ENCODE data around the gene SLC25A5. TPM values are rescaled to one million over a fixed set of nuclear protein-coding genes. Genes with fewer than 3 reads are reported as not detected.
"Not testable (repeated sequence)": the region's sequence is repeated elsewhere in the genome, so short reads cannot be mapped to it uniquely, and the experiment has no call there.

Gene SLC25A5
- polyA plus RNA-seq, 4 donors, result 615 to 1,883 (median 1,275) TPM

GRCh38 chrX:119479845-119480244, 11.6 kb downstream of the SLC25A5 start:
- no peak for DNase-seq
- no peaks in the 10 kb centered on the region for H3K36me3 ChIP-seq (ENCODE audit: control insufficient read depth in 3 of 3, insufficient read depth in 2 of 3, low read depth in 1 of 3, low read length in 3 of 3)
- no peak for FAIRE-seq
- no peak overlapping the region for H3K4me3 ChIP-seq (ENCODE audit: low read depth in 1 of 3, low read length in 3 of 3)
- no peak overlapping the region for H3K27ac ChIP-seq (ENCODE audit: low read depth in 1 of 3, low read length in 2 of 3)
- peaks cover 0 to 20% (median 5%) of the 10 kb centered on the region in 3 donors for H3K4me1 ChIP-seq (ENCODE audit: control insufficient read depth in 3 of 3, insufficient read depth in 2 of 3, low read depth in 1 of 3, low read length in 2 of 3)
- H3K27me3 ChIP-seq (ENCODE audit: control insufficient read depth in 3 of 3, insufficient read depth in 3 of 3, low read length in 3 of 3), result no peaks in the 10 kb centered on the region
- 61 to 88% (median 67%) methylated on average over 2 of the region's 2 CpGs for WGBS, 3 donors
- H3K9me3 ChIP-seq (ENCODE audit: control insufficient read depth in 2 of 2, insufficient read depth in 1 of 2, low read depth in 1 of 2, low read length in 1 of 2), result no peaks in the 10 kb centered on the region

DNA sequence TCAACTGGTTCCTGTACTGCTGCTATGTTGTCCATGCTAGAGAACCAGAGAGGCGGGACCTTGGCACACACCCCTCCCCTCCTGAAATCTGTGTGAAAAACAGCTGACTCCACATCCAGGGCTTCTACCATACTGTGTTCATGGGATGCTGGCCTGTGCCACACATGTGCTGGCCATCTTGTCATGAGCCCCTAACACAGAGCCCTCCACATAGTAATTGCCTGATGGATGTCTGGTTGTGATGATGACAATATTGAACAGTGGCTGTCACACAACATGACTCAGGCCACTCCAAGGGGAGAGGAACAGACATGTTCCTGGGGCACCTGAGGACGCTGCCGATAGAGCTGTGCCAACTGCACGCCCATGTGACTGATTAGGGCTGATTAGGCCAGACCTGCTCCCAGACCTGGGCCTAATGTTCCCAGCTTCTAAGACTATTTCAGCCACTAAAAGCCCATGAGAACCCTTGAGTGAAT, 13.1 kb downstream of the SLC25A5 start:
- no peaks in the 10 kb centered on the region for H3K36me3 ChIP-seq (ENCODE audit: control insufficient read depth in 3 of 3, insufficient read depth in 2 of 3, low read depth in 1 of 3, low read length in 3 of 3)
- no peak for FAIRE-seq
- no peak overlapping the region for H3K4me3 ChIP-seq (ENCODE audit: low read depth in 1 of 3, low read length in 3 of 3)
- H3K4me1 ChIP-seq (ENCODE audit: control insufficient read depth in 3 of 3, insufficient read depth in 2 of 3, low read depth in 1 of 3, low read length in 2 of 3), result peaks cover 0 to 20% (median 5%) of the 10 kb centered on the region in 3 donors
- H3K9me3 ChIP-seq (ENCODE audit: control insufficient read depth in 2 of 2, insufficient read depth in 1 of 2, low read depth in 1 of 2, low read length in 1 of 2), result no peaks in the 10 kb centered on the region
- no peaks in the 10 kb centered on the region for H3K27me3 ChIP-seq (ENCODE audit: control insufficient read depth in 3 of 3, insufficient read depth in 3 of 3, low read length in 3 of 3)
- 5 to 61% (median 34%) methylated on average over 3 to 4 of the region's 4 CpGs for WGBS, 3 donors
- peak overlapping the region in 2 of 3 donors; percentile 48 to 84 for H3K27ac ChIP-seq (ENCODE audit: low read depth in 1 of 3, low read length in 2 of 3)
- DNase-seq, result peak; percentile 42 to 88

GRCh38 chrX:119482041-119482440, 13.8 kb downstream of the SLC25A5 start:
- 19 to 51% (median 45%) methylated on average over 7 to 10 of the region's 10 CpGs for WGBS, 3 donors
- DNase-seq (no peak), FAIRE-seq (no peak)
- H3K4me3 ChIP-seq (ENCODE audit: low read depth in 1 of 3, low read length in 3 of 3), result peak overlapping the region in 1 of 3 donors; percentile 33
- no peaks in the 10 kb centered on the region for H3K27me3 ChIP-seq (ENCODE audit: control insufficient read depth in 3 of 3, insufficient read depth in 3 of 3, low read length in 3 of 3)
- peak overlapping the region; percentile 34 to 84 (median 75) for H3K27ac ChIP-seq (ENCODE audit: low read depth in 1 of 3, low read length in 2 of 3)
- no peaks in the 10 kb centered on the region for H3K36me3 ChIP-seq (ENCODE audit: control insufficient read depth in 3 of 3, insufficient read depth in 2 of 3, low read depth in 1 of 3, low read length in 3 of 3)
- peaks cover 0 to 14% (median 5%) of the 10 kb centered on the region in 3 donors for H3K4me1 ChIP-seq (ENCODE audit: control insufficient read depth in 3 of 3, insufficient read depth in 2 of 3, low read depth in 1 of 3, low read length in 2 of 3)
- H3K9me3 ChIP-seq (ENCODE audit: control insufficient read depth in 2 of 2, insufficient read depth in 1 of 2, low read depth in 1 of 2, low read length in 1 of 2), result no peaks in the 10 kb centered on the region

DNA sequence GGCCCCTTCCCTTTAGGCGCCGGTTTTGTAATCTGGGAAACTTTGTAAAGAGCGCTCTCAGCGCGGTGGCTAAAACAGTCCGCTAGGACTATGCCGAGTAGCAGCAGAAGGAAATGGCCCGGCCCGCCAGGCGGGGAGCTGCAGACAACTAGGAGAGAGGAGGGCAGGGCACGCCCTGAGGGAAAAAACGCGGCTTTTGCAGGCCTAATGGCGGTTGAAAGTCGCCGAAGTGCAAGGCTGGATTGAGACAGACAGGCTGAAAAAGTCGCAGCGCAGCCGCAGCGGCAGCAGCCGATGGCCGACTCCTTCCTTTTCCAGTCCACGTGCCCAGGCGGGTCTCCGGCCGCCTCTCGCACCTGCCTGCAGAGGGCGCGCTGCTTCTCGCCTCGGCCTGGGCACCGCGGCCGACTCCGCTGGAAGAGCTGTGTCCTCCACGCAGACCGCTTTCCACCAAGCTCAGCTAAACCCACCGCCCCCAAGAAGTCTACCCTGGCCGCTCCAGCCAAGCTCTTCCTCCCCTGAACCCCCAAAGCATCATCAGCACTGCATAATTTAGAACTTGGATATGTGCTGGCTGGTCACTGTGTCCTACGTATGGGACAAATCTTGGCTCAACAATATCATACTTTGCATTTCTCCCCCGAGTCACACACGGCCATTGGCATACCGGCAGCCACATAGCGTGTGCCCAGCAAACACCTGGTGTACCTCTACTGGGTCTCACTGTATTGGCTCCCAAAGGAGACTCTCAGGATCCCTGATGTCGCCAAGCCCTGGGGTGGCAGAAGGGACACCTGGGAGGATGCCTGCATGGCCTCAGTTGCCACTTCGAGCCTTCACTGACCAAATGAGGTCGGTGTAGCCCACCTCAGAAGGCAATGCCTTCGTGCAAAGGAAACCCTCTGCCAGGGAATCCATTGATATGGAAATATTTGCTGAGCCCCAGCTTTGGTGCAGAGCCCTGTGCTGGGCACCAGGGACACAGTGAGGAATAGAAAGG, 14.5 kb downstream of the SLC25A5 start:
- FAIRE-seq, result no peak
- WGBS, 3 donors, result 13 to 45% (median 21%) methylated on average over 35 to 48 of the region's 48 CpGs
- H3K36me3 ChIP-seq (ENCODE audit: control insufficient read depth in 3 of 3, insufficient read depth in 2 of 3, low read depth in 1 of 3, low read length in 3 of 3), result no peaks in the 10 kb centered on the region
- H3K9me3 ChIP-seq (ENCODE audit: control insufficient read depth in 2 of 2, insufficient read depth in 1 of 2, low read depth in 1 of 2, low read length in 1 of 2), result no peaks in the 10 kb centered on the region
- no peaks in the 10 kb centered on the region for H3K27me3 ChIP-seq (ENCODE audit: control insufficient read depth in 3 of 3, insufficient read depth in 3 of 3, low read length in 3 of 3)
- peak; percentile 66 to 72 for DNase-seq
- H3K27ac ChIP-seq (ENCODE audit: low read depth in 1 of 3, low read length in 2 of 3), result peak overlapping the region; percentile 34 to 84 (median 75)
- peak overlapping the region in 2 of 3 donors; percentile 21 to 33 for H3K4me3 ChIP-seq (ENCODE audit: low read depth in 1 of 3, low read length in 3 of 3)
- H3K4me1 ChIP-seq (ENCODE audit: control insufficient read depth in 3 of 3, insufficient read depth in 2 of 3, low read depth in 1 of 3, low read length in 2 of 3), result peaks cover 0 to 14% (median 5%) of the 10 kb centered on the region in 3 donors

GRCh38 chrX:119486745-119487144, 18.5 kb downstream of the SLC25A5 start:
- WGBS, 3 donors, result 71 to 85% (median 71%) methylated on average over 11 of the region's 11 CpGs
- FAIRE-seq (no peak), DNase-seq (no peak)
- no peaks in the 10 kb centered on the region for H3K36me3 ChIP-seq (ENCODE audit: control insufficient read depth in 3 of 3, insufficient read depth in 2 of 3, low read depth in 1 of 3, low read length in 3 of 3)
- H3K27me3 ChIP-seq (ENCODE audit: control insufficient read depth in 3 of 3, insufficient read depth in 3 of 3, low read length in 3 of 3), result no peaks in the 10 kb centered on the region
- peaks cover 0 to 7% (median 4%) of the 10 kb centered on the region in 3 donors for H3K4me1 ChIP-seq (ENCODE audit: control insufficient read depth in 3 of 3, insufficient read depth in 2 of 3, low read depth in 1 of 3, low read length in 2 of 3)
- no peaks in the 10 kb centered on the region for H3K9me3 ChIP-seq (ENCODE audit: control insufficient read depth in 2 of 2, insufficient read depth in 1 of 2, low read depth in 1 of 2, low read length in 1 of 2)
- H3K27ac ChIP-seq (ENCODE audit: low read depth in 1 of 3, low read length in 2 of 3), result no peak overlapping the region
- no peak overlapping the region for H3K4me3 ChIP-seq (ENCODE audit: low read depth in 1 of 3, low read length in 3 of 3)

DNA sequence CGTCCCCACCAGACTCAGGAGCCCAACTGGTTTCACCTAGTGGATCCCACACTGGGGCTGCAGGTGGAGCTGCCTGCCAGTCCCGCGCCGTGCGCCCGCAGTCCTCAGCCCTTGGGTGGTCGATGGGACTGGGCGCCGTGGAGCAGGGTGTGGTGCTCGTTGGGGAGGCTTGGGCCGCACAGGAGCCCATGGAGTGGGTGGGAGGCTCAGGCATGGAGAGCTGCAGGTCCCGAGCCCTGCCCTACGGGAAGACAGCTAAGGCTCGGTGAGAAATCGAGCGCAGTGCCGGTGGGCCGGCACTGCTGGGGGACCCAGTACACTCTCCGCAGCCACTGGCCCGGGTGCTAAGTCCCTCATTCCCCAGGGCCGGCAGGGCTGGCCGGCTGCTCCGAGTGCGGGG, 19.5 kb downstream of the SLC25A5 start:
- H3K27me3 ChIP-seq (ENCODE audit: control insufficient read depth in 3 of 3, insufficient read depth in 3 of 3, low read length in 3 of 3); H3K9me3 ChIP-seq (ENCODE audit: control insufficient read depth in 2 of 2, insufficient read depth in 1 of 2, low read depth in 1 of 2, low read length in 1 of 2); H3K4me3 ChIP-seq (ENCODE audit: low read depth in 1 of 3, low read length in 3 of 3); H3K36me3 ChIP-seq (ENCODE audit: control insufficient read depth in 3 of 3, insufficient read depth in 2 of 3, low read depth in 1 of 3, low read length in 3 of 3); H3K4me1 ChIP-seq (ENCODE audit: control insufficient read depth in 3 of 3, insufficient read depth in 2 of 3, low read depth in 1 of 3, low read length in 2 of 3); H3K27ac ChIP-seq (ENCODE audit: low read depth in 1 of 3, low read length in 2 of 3); FAIRE-seq; DNase-seq: not testable (repeated sequence)
- 93 to 95% (median 93%) methylated on average over 11 to 24 of the region's 24 CpGs for WGBS, 3 donors

DNA sequence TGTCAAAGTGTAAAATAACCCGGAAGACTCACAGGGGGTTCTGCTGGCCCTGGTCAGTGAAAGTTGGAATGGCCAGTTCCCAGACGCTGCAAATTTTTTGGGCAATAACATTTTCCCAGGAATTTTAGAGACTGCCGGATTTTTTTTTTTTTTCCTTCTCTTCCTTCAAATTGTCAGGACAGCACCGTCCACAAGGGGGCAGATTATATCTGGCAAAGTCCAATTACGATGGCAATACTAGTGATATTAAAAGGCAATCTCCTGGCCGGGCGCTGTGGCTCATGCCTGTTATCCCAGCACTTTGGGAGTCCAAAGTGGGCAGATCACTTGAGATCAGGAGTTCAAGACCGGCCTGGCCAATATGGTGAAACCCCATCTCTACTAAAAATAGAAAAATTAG, 20.5 kb downstream of the SLC25A5 start:
- 6 to 17% (median 10%) methylated on average over 8 of the region's 8 CpGs for WGBS, 3 donors
- Histone ChIP-seq H3K9me3 (ENCODE audit: control insufficient read depth in 2 of 2, insufficient read depth in 1 of 2, low read depth in 1 of 2, low read length in 1 of 2) (no peaks in the 10 kb centered on the region), H3K27ac (ENCODE audit: low read depth in 1 of 3, low read length in 2 of 3) (no peak overlapping the region), H3K4me1 (ENCODE audit: control insufficient read depth in 3 of 3, insufficient read depth in 2 of 3, low read depth in 1 of 3, low read length in 2 of 3) (no peaks in the 10 kb centered on the region), H3K27me3 (ENCODE audit: control insufficient read depth in 3 of 3, insufficient read depth in 3 of 3, low read length in 3 of 3) (no peaks in the 10 kb centered on the region), H3K36me3 (ENCODE audit: control insufficient read depth in 3 of 3, insufficient read depth in 2 of 3, low read depth in 1 of 3, low read length in 3 of 3) (no peaks in the 10 kb centered on the region), H3K4me3 (ENCODE audit: low read depth in 1 of 3, low read length in 3 of 3) (no peak overlapping the region)
- FAIRE-seq (no peak), DNase-seq (peak; percentile 62 to 69)

DNA sequence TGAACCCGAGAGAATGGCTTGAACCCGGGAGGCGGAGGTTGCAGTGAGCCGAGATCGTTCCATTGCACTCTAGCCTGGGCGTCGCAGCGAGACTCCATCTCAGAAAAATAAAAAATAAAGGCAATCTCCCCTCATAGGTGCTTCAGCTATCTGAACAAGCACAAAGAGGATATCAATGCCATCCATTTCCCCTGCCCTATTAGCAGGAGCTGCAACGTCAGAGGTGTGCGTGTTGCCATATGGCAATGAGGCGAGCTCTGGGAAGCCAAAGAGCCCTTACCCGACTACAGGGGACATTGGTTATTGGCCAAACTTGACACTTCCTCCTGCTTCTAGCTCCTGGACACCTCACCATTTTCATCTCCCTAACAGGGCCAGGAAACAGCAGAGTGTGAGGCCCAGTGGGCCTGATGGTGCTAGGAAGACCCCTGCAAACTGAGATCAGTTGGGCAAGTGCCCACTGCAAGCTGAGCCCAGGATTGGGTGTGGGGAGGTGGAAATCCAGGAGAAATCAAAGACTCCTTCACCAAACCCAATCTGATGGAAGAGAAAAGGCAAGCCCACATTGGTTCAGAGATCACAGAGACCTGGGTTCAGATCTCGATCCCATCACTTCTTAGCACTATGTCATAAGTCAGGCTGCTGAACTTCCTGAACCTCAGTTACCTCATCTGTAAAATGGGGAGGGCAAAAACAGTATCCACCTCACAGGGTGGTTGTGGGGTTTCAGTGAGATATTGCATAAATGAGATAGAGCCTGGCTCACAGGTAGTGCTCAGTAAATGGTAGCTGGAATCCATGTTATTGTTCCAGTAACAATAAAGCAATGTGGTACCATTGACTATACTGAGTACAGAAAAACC, 21.2 kb downstream of the SLC25A5 start:
- H3K4me3 ChIP-seq (ENCODE audit: low read depth in 1 of 3, low read length in 3 of 3), result no peak overlapping the region
- no peak for FAIRE-seq
- H3K4me1 ChIP-seq (ENCODE audit: control insufficient read depth in 3 of 3, insufficient read depth in 2 of 3, low read depth in 1 of 3, low read length in 2 of 3), result peaks cover 0 to 4% (median 0%) of the 10 kb centered on the region in 3 donors
- 58 to 79% (median 68%) methylated on average over 13 of the region's 13 CpGs for WGBS, 3 donors
- H3K36me3 ChIP-seq (ENCODE audit: control insufficient read depth in 3 of 3, insufficient read depth in 2 of 3, low read depth in 1 of 3, low read length in 3 of 3), result no peaks in the 10 kb centered on the region
- no peaks in the 10 kb centered on the region for H3K9me3 ChIP-seq (ENCODE audit: control insufficient read depth in 2 of 2, insufficient read depth in 1 of 2, low read depth in 1 of 2, low read length in 1 of 2)
- H3K27ac ChIP-seq (ENCODE audit: low read depth in 1 of 3, low read length in 2 of 3), result no peak overlapping the region
- no peaks in the 10 kb centered on the region for H3K27me3 ChIP-seq (ENCODE audit: control insufficient read depth in 3 of 3, insufficient read depth in 3 of 3, low read length in 3 of 3)
- no peak for DNase-seq
